ENCODE results near the gene ECHS1.
"Not testable (repeated sequence)": the region's sequence is repeated elsewhere in the genome, so short reads cannot be mapped to it uniquely, and the experiment has no call there.

Gene ECHS1

GRCh38 chr10:133373174-133374090 lies at the start of gene ECHS1:
ECHS1 (minus strand) TSS chr10:133373354; CDS start chr10:133373333, 21 bp downstream.
- peak; percentile 90 for DNase-seq (ENCODE audit: low read depth)

GRCh38 chr10:133422223-133422806 lies 49.2 kb upstream of the ECHS1 start:
- no peak for DNase-seq (ENCODE audit: low read depth)

- DNase-seq (ENCODE audit: low read depth), result no peak
These were observed 48.4 kb upstream of the ECHS1 start for GRCh38 chr10:133421336-133422222.

- DNase-seq (ENCODE audit: low read depth), result no peak
These were observed 47.4 kb upstream of the ECHS1 start for GRCh38 chr10:133420579-133420978.

- DNase-seq (ENCODE audit: low read depth), result no peak
These were observed 46.9 kb upstream of the ECHS1 start for GRCh38 chr10:133420028-133420427.

GRCh38 chr10:133419211-133419950 lies 46.2 kb upstream of the ECHS1 start:
- DNase-seq (ENCODE audit: low read depth), result no peak

- no peak for DNase-seq (ENCODE audit: low read depth)
These were observed 45.3 kb upstream of the ECHS1 start for GRCh38 chr10:133418289-133418993.

- DNase-seq (ENCODE audit: low read depth), result no peak
These were observed 42.6 kb upstream of the ECHS1 start for GRCh38 chr10:133415752-133416151.

GRCh38 chr10:133414401-133414800 lies 41.2 kb upstream of the ECHS1 start:
- DNase-seq (ENCODE audit: low read depth), result not testable (repeated sequence)

- DNase-seq (ENCODE audit: low read depth), result no peak
These were observed 39.2 kb upstream of the ECHS1 start for GRCh38 chr10:133412381-133412711.

GRCh38 chr10:133411523-133412380 lies 38.6 kb upstream of the ECHS1 start:
- no peak for DNase-seq (ENCODE audit: low read depth)

- DNase-seq (ENCODE audit: low read depth), result no peak
These were observed 32.8 kb upstream of the ECHS1 start for GRCh38 chr10:133405844-133406527.

GRCh38 chr10:133405272-133405671 lies 32.1 kb upstream of the ECHS1 start:
- DNase-seq (ENCODE audit: low read depth), result no peak

- no peak for DNase-seq (ENCODE audit: low read depth)
These were observed 30.6 kb upstream of the ECHS1 start for GRCh38 chr10:133403784-133404183.

- no peak for DNase-seq (ENCODE audit: low read depth)
These were observed 30.2 kb upstream of the ECHS1 start for GRCh38 chr10:133403359-133403758.

- no peak for DNase-seq (ENCODE audit: low read depth)
These were observed 29.0 kb upstream of the ECHS1 start for GRCh38 chr10:133401981-133402725.

GRCh38 chr10:133401500-133401899 lies 28.3 kb upstream of the ECHS1 start:
- no peak for DNase-seq (ENCODE audit: low read depth)

- DNase-seq (ENCODE audit: low read depth), result no peak
These were observed 27.7 kb upstream of the ECHS1 start for GRCh38 chr10:133400624-133401424.

All from activated T-cell treated with anti-CD3 and anti-CD28 coated beads for 24 hours (primary cell).